GM13976 (cell line): Measurements from ENCODE around the gene ATPAF2.

Experiments
- DNase-seq: peaks from one replicate; pipeline ENCODE4 v3.0.0; 2012; ENCODE audit warnings: low spot score
- in situ Hi-C: fragments of 300-500 bp; cut with MboI; formaldehyde crosslinking; loops from one replicate; pipeline ENCODE4 v1.12.0; 2022; ENCODE audit warnings: low sequenced_read_pairs, mixed read lengths, inconsistent platforms; ENCODE audit not compliant: unreplicated experiment
- TF ChIP-seq, protein P1 (sequence below): IDR thresholded peaks from 2 replicates; pipeline ENCODE4 v1.5.1; 2012; ENCODE audit warnings: borderline replicate concordance, mild to moderate bottlenecking; ENCODE audit not compliant: insufficient read depth; ENCODE audit errors: extremely low read depth, missing control alignments, control extremely low read depth

ATPAF2 gene

GRCh38 chr17:18025241-18025944, 13.6 kb downstream of the ATPAF2 start:
- TF ChIP-seq, protein P1, sequence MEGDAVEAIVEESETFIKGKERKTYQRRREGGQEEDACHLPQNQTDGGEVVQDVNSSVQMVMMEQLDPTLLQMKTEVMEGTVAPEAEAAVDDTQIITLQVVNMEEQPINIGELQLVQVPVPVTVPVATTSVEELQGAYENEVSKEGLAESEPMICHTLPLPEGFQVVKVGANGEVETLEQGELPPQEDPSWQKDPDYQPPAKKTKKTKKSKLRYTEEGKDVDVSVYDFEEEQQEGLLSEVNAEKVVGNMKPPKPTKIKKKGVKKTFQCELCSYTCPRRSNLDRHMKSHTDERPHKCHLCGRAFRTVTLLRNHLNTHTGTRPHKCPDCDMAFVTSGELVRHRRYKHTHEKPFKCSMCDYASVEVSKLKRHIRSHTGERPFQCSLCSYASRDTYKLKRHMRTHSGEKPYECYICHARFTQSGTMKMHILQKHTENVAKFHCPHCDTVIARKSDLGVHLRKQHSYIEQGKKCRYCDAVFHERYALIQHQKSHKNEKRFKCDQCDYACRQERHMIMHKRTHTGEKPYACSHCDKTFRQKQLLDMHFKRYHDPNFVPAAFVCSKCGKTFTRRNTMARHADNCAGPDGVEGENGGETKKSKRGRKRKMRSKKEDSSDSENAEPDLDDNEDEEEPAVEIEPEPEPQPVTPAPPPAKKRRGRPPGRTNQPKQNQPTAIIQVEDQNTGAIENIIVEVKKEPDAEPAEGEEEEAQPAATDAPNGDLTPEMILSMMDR = no peak
- in situ Hi-C loops = loop anchor here (10.0 kb wide), 1 partner anchor 151 kb away; no protein-coding TSS in a partner anchor
- peak; percentile 80 for DNase-seq

DNA sequence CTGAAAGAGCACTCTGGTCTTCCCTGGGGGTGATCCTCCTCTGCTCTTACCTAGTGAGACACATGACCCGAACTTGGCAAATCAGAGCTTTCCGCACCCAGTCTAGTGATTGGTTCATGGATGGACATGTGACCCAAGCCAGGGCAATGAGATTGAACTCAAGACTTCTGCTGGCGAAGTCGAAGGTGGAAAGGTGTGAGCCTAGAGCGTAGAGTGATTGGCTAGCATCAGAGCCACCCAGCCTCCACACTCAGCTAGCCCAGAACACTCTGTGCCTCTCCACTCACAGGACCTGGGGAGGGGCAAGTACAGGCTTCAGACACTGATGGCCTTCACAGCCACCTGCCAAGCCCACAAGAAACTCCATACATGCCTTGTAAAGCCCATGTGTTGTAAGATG, 17.6 kb downstream of the ATPAF2 start:
- no peak for DNase-seq
- TF ChIP-seq, protein P1 = no peak
- in situ Hi-C loops = loop anchor here (10.0 kb wide), 1 partner anchor 147 kb away; no protein-coding TSS in a partner anchor

- DNase-seq = no peak
- in situ Hi-C loops = loop anchor here (10.0 kb wide), 1 partner anchor 146 kb away; no protein-coding TSS in a partner anchor
- TF ChIP-seq, protein P1 = no peak
Measured at GRCh38 chr17:18020971-18021370, 18.0 kb downstream of the ATPAF2 start.

GRCh38 chr17:18019838-18020154, 19.2 kb downstream of the ATPAF2 start:
- TF ChIP-seq, protein P1 = no peak
- in situ Hi-C loops = loop anchor here (10.0 kb wide), 1 partner anchor 145 kb away; no protein-coding TSS in a partner anchor

DNA sequence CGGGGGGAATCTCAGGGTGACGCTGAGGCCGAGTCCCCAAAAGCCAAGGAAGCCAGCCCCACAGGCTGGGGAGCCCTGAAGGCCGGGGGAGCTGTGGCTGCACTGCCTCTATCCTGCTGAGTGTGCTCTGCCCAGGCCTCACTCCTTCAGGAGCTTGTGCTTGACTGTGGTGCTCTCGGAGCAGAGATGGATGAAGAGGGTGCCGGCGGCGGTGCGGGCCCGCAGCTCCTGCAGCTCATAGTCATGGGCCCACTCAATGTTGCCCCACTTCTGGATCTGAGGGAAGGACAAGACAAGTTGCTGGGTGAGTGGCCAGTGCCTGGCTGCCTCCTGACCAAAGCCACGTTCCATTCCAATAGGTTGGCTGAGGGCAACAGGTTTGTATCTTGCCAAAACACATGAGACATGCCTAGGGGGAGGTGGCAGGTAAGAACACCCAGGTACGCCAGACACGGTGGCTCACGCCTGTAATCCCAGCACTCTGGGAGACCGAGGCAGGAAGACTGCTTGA, 20.5 kb downstream of the ATPAF2 start:
- TF ChIP-seq, protein P1 = no peak
- DNase-seq = no peak
- in situ Hi-C loops = no loop called here

More at GRCh38 chr17:18019838-18020154, 19.2 kb downstream of the ATPAF2 start:
- no peak for DNase-seq

DNA sequence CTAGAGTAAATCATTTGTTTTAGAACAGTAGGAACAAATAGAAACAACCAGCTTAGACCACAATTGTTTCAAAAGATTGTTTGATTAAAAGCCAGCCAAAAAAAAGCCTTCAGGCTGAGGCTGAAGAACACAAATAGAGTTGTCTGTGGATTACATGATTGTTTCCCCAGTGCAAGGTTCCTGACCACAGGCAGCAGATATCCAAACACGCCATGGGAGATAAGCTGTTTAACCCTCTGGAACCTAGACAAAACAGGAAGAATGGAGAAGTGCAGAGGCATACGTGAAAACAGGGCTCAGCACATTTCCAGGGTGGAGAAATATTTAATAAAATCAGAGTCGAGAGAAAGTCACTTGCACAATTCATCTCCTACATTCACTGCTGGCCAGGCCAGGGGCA, 21.0 kb downstream of the ATPAF2 start:
- in situ Hi-C loops = no loop called here
- no peak for DNase-seq
- TF ChIP-seq, protein P1 = no peak
